SK-N-MC (cell line): ENCODE results near the gene AKR1D1.
"Not testable (repeated sequence)": the region's sequence is repeated elsewhere in the genome, so short reads cannot be mapped to it uniquely, and the experiment has no call there.

Source experiments
- DNase-seq: peaks from one replicate; pipeline ENCODE4 v3.0.0-alpha.2; 2011; ENCODE audit warnings: low read depth, low spot score
- H3K27ac ChIP-seq: fragments of 200-600 bp; sonication (generic); 2 replicates; pipeline ENCODE4 v1.5.1; 2016; ENCODE audit warnings: mixed run types
- H3K36me3 ChIP-seq: fragments of 200-600 bp; sonication (generic); 2 replicates; pipeline ENCODE4 v1.6.1; 2017; ENCODE audit warnings: antibody characterized with exemption, low read length, mixed read lengths; ENCODE audit not compliant: insufficient read depth
- H3K4me3 ChIP-seq: fragments of 200-600 bp; sonication (generic); 2 replicates; pipeline ENCODE4 v1.5.1; 2016
- H3K9ac ChIP-seq: fragments of 200-600 bp; sonication (generic); 2 replicates; pipeline ENCODE4 v1.8.0; 2017; ENCODE audit warnings: mixed run types, mixed read lengths; ENCODE audit not compliant: insufficient read length
- H3K9me3 ChIP-seq: fragments of 200-600 bp; sonication (generic); 2 replicates; pipeline ENCODE4 v1.6.1; 2017; ENCODE audit warnings: low read depth, mild to moderate bottlenecking, antibody characterized with exemption, low read length, moderate library complexity, mixed read lengths
- EZH2 ChIP-seq: fragments of 200-600 bp; sonication (generic); IDR thresholded peaks from one replicate; pipeline ENCODE4 v1.6.1; 2017; ENCODE audit warnings: antibody characterized with exemption
- FOXP2 ChIP-seq: optimal IDR thresholded peaks from 2 replicates; pipeline ENCODE3; 2011; ENCODE audit warnings: mild to moderate bottlenecking, moderate library complexity; ENCODE audit not compliant: insufficient read depth; ENCODE audit errors: extremely low read length, control extremely low read depth
- POLR2AphosphoS5 ChIP-seq: IDR thresholded peaks from 2 replicates; pipeline ENCODE4 v1.6.1; 2012; ENCODE audit warnings: mild to moderate bottlenecking, low read depth, low read length, borderline replicate concordance

Gene AKR1D1

DNA sequence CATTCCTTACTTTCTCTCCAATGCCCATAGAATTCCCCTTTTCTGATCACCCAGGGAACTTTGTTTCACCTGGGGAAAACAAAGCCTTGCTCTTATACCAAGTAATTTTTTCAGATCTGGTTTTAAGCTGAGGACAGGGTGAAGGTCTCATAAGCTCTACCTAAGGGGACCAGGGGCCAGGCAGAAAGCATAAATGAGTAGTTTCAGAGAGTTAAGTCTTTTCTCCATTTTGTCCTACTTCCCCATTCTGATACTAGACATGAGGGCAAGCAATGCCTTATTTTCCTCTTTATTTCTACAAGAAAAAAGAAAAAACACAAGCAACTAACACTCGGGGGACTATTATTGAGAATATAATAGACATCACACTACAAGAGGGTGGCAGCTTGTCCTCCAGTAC lies 2.9 kb downstream of the AKR1D1 start:
- no peaks in the 10 kb centered on the region for H3K9me3 ChIP-seq
- H3K36me3 ChIP-seq, result no peaks in the 10 kb centered on the region
- no peak overlapping the region for H3K9ac ChIP-seq
- DNase-seq, result no peak
- H3K27ac ChIP-seq, result no peak overlapping the region
- TF ChIP-seq POLR2AphosphoS5, result no peak
- no peak for TF ChIP-seq EZH2
- no peak for TF ChIP-seq FOXP2
- no peak overlapping the region for H3K4me3 ChIP-seq

DNA sequence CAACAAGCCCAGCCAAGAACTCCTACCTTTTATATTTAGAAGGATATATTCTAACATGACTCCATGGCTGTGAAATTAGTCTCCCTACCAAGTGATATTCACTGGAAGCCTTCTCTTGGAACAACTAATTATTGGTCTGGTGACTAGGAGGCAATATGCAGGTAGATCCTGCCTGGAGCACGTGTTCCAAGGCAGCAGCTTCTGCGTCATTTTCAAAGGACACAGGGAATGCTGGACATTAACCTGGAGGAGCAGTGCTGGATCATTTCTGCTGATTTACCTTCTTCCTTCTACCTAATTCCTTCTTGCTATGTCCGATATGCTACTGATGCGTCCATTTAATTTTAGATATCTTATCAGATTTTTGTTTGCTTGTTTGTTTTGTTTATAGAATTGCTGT lies 5.6 kb downstream of the AKR1D1 start:
- TF ChIP-seq FOXP2 (no peak), EZH2 (no peak), POLR2AphosphoS5 (no peak)
- DNase-seq, result no peak
- Histone ChIP-seq H3K9ac (no peak overlapping the region), H3K9me3 (no peaks in the 10 kb centered on the region), H3K36me3 (no peaks in the 10 kb centered on the region), H3K27ac (no peak overlapping the region), H3K4me3 (no peak overlapping the region)

DNA sequence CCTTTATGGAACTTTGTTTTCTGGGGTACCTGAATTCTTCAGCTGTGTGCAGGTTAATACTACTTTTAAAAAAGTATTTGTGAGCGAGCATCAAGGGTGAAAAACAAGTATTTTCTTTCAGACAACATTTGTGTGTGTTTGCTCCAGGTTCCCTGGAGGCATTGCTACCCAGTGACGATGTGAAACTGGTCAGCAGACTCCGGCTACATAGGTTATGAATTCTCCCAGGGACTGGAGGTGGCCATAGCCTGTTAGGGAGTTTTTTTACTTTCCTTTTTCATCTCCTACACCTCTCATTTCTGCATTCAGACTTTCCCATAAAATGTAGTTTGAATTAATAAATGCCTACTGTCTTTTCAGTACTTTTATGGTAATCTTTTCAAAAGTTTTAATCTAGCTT lies 7.6 kb downstream of the AKR1D1 start:
- H3K9ac ChIP-seq, result no peak overlapping the region

DNA sequence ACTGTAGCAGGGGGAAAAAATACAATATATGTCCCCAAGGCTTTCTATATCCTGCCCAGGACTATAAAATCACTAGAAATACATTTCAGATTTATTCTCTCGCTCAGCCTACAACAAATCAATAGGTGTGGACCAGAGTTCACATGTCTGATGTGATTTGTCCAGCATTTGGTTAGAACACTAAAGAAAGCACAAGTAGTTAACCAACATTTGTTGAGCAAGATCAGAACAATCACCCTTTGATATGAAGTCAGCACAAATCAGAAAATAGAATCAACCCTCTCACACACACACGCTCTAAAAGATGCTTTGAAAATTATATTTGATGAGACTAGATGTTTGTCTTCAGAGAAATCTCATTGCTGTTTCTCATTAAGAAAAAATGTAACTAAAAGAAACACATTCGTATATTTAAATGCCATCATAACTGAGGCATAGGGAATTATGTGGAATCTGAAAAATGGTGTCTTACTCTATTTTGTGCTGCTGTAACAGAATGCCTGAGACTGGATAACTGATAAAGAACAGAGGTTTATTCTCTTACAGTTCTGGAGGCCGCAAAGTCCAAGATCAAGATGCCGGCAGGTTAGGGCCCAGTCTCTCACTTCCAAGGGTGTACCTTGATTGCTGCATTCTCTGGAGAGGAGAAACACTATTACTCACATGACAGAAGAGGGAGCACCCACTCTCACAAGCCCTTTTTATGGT lies 10.5 kb downstream of the AKR1D1 start:
- Histone ChIP-seq H3K4me3 (no peak overlapping the region), H3K9me3 (no peaks in the 10 kb centered on the region), H3K27ac (no peak overlapping the region), H3K9ac (no peak overlapping the region), H3K36me3 (no peaks in the 10 kb centered on the region)
- TF ChIP-seq FOXP2 (no peak), EZH2 (no peak), POLR2AphosphoS5 (no peak)
- DNase-seq, result no peak

More for the DNA sequence above, 7.6 kb downstream of the AKR1D1 start:
- Histone ChIP-seq H3K9me3 (no peaks in the 10 kb centered on the region), H3K4me3 (no peak overlapping the region), H3K36me3 (no peaks in the 10 kb centered on the region), H3K27ac (no peak overlapping the region)
- no peak for DNase-seq
- no peak for TF ChIP-seq FOXP2
- TF ChIP-seq EZH2, result no peak
- TF ChIP-seq POLR2AphosphoS5, result no peak

DNA sequence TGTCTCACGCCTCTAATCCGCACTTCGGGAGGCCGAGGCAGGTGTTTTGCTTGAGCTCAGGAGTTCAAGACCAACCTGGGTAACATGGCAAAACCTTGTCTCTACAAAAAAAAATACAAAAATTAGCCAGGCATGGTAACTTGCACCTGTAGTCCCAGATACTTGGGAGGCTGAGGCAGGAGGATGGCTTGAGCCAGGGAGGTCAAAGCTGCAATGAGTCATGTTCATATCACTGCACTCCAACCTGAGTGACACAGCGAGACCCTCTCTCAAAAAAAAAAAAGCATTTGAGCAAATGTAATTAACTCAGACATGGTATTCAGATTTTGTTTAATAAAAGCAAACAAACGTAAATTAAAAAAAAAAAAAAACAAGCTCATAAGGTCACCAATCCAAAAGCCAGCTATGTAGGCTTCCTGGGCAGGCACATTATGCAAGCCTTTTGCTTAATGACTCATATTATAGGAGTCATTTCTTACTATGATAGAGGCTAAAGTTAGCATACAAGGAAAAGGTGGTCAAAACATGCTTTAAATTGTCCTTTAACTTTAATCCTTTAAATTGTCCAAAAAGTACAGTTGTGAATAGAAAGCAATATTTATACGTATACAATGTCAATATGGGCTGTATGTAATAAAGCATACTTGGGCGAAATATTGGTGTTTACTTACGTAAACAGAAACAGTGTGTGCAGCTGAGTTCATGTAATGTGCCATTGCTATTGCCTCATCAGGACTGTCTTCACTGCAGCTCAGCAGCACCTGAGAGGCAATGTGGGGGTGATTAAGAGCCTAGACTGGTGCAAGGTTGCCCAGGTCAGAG lies 13.0 kb downstream of the AKR1D1 start:
- H3K27ac ChIP-seq, result no peak overlapping the region
- H3K9me3 ChIP-seq, result no peaks in the 10 kb centered on the region
- no peak overlapping the region for H3K4me3 ChIP-seq
- no peaks in the 10 kb centered on the region for H3K36me3 ChIP-seq
- DNase-seq, result no peak
- TF ChIP-seq FOXP2, result no peak
- no peak for TF ChIP-seq POLR2AphosphoS5
- no peak for TF ChIP-seq EZH2
- no peak overlapping the region for H3K9ac ChIP-seq

DNA sequence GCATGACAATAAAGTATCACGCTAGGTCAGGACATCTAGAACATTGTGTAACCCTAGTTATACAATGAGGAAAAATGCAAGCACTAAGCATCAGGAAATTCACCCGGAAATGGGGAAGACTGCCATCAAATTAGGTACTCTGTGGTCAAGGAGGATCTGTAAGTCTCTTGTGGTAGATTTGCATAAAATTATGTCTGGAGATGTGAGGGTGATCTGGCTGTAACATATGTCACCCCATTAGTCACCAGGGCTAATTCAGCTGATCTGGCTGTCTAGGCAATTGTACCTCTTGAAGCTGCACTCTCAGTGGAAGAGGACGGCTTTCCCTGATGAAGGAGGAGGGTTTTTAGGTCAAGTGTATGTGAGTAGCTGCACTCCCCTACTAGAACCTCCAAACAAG lies 14.8 kb downstream of the AKR1D1 start:
- no peak for DNase-seq

DNA sequence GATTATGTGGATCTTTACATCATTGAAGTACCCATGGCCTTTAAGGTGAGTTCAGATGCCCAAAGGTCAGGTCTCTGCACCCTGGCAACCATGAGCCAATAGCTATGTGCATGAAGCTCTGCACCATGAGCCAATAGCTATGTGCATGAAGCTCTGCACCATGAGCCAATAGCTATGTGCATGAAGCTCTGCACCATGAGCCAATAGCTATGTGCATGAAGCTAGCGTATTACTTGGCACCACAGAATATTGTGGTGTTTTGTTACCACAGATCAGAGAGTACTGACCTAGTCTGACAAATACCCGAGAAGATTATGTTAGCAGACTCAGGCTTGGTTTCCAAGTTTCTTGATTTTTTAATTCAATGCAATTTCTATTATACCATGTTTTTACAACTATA lies 15.6 kb downstream of the AKR1D1 start:
- H3K4me3 ChIP-seq, H3K9me3 ChIP-seq, H3K27ac ChIP-seq, H3K9ac ChIP-seq, DNase-seq, H3K36me3 ChIP-seq: not testable (repeated sequence)

More for the DNA sequence above, 14.8 kb downstream of the AKR1D1 start:
- Histone ChIP-seq H3K4me3 (no peak overlapping the region), H3K9ac (no peak overlapping the region), H3K9me3 (no peaks in the 10 kb centered on the region), H3K27ac (no peak overlapping the region), H3K36me3 (no peaks in the 10 kb centered on the region)
- no peak for TF ChIP-seq POLR2AphosphoS5
- TF ChIP-seq EZH2, result no peak
- no peak for TF ChIP-seq FOXP2

DNA sequence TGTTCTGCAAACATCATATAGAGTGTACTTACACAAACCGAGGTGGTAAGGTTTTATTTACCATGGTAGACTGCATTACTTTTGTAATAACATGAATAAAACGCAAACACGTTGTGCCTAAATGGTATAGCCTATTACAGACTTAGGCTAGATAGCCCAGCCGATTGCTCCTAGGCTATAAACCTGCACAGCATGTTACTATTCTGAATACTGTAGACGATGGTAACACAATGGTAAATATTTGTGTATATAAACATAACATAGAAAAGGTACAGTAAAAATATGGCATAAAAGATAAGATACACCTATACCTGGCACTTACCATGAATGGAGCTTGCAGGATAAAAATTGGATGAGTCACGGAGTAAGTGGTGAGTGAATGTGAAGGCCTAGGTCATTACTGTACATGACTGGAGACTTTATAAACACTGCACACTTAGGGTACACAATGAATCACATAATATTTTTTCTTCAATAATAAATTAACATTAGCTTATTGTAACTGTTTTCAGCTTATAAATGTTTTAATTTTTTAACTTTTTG lies 16.3 kb downstream of the AKR1D1 start:
- Histone ChIP-seq H3K27ac (no peak overlapping the region), H3K9ac (no peak overlapping the region), H3K36me3 (no peaks in the 10 kb centered on the region), H3K4me3 (no peak overlapping the region), H3K9me3 (no peaks in the 10 kb centered on the region)
- TF ChIP-seq FOXP2, result no peak
- no peak for TF ChIP-seq POLR2AphosphoS5
- TF ChIP-seq EZH2, result no peak
- no peak for DNase-seq
